Non-pigmented ciliary epithelial cell (primary cell): ENCODE measurements around the gene INPP5K.
"Not testable (repeated sequence)": the region's sequence is repeated elsewhere in the genome, so short reads cannot be mapped to it uniquely, and the experiment has no call there.

Experiments
- DNase-seq: peaks from one replicate; pipeline ENCODE4 v3.0.0-alpha.2; 2010; ENCODE audit warnings: low read depth

Gene INPP5K

DNA sequence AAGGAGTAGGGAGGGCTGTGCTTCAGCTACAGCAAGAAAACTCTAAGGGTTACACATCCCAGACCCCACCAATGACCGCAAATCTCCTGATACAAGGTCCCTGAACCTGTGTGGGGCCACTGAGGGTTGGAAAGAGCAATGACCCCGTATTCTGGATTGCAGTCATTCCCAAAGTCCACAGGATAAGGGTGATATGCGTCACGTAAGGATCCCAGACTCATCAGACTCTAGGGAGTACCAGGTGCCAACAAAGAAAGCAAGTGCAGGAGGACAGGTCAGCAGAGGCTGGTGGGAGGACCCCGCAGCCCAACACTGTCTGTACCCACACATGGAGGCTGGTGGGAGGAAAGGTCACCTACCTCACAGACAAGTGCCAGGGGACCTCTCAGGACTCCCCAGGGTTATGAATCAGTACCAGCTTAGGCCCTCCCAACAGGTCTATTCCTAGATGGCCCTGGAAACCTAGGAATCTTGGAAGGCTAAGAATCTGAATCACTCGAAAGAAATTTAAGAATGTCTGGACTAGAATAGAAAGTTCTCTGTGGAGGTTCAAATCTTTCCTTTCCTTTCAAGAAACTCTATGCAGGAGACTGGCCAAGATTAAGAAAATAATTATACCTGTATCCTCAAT lies 30.0 kb upstream of the INPP5K start:
- DNase-seq, result no peak

DNA sequence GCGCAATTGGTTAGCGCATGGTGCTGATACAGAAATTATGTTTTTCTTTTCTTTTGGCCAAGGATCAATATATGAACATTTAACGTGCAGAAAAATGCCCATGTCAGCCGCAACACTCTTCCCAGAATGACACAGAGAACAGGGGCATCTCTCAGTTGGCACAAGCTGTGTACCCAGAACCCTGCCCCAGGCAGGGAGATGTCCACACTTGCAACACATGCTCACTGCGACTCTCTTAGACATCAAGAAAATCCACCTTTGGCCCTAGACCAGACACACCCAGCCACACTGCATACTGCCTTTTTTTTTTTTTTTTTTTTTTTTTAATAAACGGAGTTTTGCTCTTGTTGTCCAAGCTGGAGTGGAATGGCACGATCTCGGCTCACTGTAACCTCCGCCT lies 29.2 kb upstream of the INPP5K start:
- no peak for DNase-seq

DNA sequence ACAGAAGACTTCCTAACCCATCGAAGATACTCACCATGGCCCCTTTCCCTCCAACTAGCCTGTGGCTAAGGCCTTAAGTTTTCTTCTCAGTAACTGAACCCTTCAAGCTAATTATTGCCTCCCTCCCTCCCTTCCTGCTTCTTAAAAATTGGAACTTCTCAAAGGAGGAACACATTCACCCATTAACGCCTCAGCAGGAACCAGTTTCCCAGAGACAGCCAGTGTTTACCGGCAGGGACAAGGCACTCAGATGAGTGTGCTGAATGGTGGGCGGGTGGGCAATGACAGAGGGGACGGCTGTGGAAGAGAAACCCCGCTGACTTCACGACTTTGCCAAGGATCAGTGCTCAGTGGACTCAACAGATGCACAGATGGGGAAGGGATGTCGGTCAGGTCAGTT lies 25.9 kb upstream of the INPP5K start:
- no peak for DNase-seq

DNA sequence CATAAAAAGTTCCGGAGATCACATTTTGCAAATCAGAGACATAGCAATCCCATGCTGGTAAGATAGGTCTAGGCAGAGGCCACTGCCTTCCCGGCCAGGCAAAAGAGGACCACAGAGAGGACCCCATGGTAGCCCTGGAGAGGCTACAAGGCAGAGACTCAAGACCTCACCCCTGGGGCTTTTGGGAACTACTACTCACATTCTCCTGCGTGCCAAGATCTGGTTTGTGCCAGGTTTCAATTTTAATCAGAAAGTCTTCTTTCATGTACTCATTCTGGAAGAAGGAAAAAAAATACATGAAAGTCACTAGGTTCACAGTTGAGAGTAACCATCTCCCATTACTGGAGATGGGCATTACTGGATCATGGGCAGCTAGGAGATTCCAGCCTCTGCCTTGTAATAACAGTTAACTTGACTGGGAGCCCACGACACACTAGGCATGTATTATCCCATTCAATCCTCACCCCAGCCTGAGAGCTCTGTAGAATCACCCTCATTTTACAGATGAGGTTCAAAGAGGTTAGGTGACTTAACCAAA lies 25.0 kb upstream of the INPP5K start:
- no peak for DNase-seq

DNA sequence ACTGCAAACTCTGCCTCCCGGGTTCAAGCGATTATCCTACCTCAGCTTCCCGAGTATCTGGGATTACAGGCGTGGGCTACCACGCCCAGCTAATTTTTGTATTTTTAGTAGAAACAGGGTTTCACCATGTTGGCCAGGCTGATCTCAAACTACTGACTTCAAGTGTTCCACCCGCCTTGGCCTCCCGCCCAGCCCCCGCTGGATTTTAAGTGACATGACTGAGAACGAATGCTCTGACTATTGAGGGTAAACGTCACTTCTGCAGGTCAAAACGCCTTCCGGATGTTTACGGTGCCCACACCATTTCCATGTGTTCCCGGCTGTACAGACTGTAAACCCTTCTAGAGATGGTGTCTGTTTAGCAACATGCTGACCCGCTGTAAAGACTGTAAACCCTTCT lies 23.4 kb upstream of the INPP5K start:
- no peak for DNase-seq

DNA sequence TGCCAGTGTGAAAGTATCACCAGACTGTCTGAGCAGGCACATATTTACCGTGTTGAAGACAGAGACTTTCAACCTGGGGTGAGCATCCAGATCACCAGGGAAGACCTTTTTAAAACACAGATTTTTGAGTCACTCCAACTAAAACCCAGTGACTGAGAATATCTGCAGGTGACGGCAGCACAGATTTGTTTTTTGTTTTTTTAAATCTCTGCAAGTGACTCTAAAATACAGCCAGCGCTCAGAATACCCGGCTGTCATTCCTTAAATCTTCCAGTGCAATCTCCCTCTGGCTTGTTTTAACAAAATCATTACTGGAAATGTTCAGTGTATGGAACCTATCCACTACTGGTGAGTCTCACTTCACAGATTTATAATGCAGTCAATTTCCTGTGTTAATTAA lies 19.3 kb upstream of the INPP5K start:
- no peak for DNase-seq

DNA sequence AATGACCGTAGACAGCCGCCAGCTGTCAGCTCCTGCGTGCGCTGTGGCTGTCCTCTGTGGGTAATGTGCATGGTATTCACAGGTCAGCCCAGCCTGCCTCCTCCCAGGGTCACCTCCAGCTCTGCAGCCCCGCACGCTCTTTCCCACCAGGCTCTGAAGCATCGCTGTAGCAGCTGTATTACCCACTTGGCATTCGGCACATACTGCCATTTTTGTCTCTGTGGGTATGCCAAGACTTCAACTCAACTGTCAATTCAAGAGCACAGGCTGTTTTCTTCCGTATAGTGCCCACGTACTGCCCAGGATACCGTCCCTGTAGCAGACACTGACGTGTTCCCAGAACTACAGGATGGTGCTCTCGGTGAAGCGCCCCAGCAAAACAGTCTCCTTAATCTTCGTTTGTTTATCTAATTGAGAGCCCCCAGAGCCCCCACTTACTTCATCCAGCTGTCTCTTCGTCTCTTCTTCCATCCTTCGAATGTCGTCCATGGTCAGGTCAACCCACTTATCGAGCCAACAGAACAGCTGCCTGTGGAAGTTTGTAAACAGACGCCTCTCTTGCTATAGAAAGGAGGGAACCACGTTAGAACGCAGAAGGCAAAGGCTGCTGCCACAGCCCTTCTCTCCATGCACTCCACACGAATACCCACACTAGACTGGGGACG lies 17.4 kb upstream of the INPP5K start:
- DNase-seq, result no peak

DNA sequence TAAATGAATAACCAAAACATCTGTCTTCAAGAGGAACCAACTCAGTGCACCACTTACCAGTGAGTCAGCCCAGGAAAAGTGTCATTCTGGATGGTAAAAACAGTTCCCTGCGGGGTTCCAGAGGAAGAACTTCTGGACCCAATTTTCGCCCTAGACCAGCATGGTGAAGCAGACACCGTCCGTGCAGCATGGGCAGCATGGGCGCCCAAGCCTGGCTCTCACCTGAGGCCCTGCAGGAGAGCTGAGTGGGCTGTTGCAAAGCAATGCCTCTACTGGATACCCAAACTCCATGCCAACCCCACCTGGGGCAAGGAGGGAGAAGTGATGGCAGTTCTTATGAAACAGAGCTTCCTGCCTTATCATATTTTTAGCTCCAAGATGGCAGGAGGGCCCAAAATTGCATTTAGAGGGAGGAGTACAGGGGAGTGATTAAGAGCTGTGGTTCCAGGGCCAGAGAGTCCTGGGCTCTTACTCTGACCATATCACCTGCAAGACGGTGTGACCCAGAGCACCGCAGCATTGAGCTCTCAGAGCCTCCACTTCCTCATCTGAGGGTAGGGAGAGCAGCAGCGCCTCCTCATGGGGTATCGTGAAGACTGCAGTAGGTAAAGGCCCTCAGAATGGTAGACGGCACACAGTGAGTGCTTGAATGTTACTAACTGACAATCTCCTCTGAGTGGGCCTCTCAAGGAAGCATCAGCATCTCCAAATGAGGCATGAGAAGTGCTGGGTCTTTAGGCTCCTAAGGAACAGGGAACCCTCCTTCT lies 16.6 kb upstream of the INPP5K start:
- DNase-seq, result no peak

DNA sequence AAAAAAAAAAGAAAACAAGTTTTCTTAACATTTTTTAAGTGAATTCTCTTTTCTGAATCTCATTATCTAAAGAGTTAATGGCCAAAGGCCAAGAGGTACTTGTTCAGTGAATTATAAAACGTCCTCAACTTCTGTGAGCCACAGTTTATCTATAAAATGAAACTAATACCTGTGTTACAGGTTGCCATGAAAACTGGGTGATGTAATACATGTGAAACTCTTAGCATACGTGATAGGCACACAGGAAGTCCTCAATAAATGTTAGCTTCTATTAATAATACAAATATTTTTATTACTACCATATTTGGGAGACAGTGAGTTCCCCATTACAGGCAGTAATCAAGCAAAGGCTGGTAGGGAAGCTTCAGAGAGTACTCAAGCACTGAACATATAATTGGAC lies 13.5 kb upstream of the INPP5K start:
- DNase-seq, result no peak

DNA sequence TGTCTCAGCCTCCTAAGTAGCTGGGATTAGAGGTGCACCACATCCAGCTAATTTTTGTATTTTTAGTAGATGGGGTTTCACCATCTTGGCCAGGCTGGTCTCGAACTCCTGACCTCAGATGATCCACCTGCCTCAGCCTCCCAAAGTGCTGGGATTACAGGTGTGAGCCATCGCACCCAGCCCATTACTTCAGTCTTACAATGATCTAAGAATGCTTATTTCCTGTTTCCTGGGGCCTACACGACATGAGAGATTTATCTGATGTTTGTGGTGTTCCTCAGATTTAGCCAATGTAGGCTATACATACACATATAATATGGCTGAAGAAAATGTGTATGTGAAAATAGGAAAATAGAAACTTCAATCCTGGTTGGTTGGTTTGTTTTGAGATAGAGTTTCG lies 10.5 kb upstream of the INPP5K start:
- not testable (repeated sequence) for DNase-seq

DNA sequence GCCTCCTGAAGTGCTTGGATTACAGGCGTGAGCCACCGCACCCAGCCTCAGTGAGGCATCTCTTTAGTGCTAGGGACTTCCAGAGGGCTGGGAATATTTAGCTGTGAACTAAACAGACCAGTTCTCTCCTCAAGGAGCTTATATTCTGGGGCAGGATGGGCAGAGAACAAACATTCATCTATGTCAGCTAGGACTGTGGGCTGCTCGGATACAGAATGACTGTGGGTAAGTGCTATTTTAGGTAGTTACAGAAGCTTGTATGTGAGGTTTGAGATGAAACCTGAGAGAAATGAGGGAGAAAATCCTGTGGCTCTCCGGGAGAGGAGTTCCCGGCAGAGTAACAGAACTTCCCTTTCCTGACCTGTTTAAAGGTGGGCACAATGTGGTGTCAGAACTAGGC lies 6.2 kb upstream of the INPP5K start:
- no peak for DNase-seq

DNA sequence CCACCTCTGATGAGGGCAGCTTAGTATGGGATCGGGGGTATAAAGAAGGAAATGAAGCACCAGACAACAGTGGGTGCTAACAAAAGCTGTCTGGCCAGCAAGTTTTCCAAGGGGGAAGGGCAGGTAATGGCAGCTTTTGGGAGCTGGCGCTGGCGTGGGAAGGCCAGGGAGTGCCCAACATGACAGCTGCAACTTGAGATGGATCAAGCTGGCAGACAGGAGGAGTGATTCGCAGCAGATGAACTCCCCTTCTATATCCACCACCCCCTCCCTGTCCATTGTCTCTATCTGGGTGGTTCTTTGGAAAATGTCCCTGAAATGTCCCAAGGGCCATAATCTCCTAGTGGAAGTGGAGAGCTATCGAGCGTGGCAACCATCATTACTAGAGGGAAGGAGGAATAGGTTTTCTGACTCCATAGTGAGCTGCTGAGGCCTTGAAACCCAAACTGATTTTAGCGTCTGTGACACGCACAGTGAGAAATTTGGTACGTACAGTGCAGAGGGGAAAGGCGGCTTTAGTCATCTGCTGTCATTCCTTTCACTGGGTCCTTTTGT lies 4.8 kb upstream of the INPP5K start:
- no peak for DNase-seq

DNA sequence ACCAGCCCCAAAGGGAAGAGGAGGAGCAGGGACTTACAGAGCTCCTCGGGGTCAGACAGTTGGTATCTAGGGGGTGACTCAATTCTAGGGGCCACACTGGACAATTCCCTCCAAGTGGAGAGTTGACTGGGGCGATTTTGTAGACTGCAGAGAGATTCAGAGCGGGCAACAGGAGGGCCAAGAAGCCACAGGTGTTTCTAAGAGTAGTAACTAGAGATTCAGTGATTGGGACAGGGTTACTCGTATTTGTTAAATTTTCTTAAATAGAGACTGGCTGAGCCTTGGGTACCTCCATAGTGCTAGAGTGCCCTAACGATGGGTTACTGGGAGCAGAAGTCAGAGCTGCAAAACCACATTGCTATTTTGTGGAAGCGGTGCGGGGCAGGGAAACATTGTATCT lies 3.3 kb upstream of the INPP5K start:
- DNase-seq, result no peak

DNA sequence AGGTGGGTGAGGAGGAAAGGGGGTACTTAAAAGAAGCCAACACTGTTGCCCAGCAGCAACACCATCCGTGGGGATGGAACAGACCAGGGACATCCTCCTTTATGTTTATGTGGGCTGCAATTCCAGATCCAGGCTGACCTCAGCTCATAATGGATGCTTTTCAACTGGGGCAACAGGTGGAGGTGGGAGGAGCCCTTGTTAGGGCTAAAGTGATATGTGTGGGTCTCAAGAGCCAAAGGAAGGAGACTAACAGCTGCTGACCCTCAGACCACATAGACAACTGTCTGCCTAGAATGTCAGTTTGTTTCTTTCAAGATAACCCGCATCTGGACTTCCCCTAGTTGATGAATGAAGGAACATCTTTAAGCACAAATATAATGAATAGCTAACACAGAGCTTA lies 2.0 kb upstream of the INPP5K start:
- DNase-seq, result no peak

DNA sequence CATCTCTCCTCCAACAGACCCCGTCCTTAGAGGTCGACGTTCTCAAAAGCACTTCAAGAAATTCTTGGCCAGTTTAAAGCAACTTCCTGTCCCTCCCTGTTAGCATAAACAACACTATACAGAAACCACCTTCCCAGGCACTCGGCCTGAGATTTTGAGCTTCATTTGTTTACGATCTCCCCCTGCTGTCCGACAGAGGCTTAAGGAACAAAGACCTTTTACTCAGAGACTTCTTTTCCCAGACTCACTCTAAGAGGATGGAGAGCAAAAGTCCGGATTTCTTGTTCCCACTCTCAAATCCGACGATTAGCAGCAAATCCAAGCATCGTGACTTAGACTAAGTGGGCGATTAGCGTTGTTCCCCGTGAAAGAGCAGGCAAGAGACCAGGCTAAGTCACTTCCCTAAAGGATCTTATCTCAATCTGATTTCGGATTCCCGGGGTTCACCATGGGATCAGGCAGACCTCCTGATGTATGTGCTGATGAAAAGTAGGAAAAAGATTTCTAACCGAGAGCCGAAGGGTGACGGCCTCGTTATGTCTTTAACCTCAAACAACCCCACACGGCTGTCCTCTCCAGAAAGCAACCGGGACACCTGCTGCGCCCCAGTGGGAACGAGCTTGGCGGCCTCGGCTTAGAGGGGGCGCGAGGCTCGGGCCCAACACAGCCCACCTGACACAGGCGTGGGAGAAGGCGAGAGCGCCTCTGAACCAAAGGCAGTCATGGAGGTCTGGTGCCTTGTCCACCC lies 598 bp downstream of the INPP5K start:
- DNase-seq, result peak; percentile 65

DNA sequence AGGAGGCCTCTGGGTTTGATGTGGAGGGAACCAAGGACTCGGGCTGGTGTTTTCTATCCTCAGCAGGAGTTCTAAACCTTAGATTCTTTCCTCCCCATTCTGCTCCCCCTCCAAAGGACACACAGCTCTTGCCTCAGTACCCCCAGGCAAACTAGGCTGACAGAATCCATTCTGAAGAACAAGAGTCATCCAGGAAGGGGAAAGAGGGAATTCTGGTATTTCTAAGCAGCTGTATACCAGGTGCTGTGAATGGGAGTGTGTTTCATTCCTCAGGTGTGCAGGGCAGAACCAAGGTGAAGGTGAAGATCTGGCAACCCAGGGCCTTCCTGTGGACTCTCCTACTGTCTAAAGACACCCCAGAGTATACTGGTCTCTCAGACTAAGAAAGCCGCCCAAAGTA lies 4.1 kb downstream of the INPP5K start:
- no peak for DNase-seq

DNA sequence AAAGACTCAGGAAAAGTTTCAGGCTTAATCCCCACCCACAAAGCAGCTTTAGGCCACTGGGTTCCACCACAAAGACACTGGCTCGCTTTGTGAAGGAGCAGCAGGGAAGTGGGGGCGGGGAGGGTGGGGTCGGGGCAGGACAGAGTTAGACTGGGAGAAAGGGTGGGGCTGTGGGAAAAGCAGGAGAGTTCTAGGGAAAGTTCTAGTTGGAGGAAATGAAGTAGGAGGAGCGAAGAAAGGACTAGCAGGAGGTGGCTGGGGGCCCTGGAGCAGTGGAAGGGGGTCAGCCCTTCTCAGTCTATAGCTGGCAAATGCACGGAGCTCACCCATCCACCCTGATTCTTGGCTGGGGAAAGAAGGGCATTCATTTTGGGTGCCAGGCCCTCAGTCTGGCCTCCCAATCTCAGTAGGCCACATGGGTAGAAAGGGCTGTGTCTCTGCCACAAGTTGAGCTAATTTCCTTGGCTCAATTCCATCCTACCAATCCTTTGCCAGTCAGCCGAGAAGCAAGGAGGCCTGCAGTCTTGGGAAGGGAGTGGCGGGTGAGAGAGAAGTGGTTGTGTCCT lies 4.6 kb downstream of the INPP5K start:
- DNase-seq, result no peak

DNA sequence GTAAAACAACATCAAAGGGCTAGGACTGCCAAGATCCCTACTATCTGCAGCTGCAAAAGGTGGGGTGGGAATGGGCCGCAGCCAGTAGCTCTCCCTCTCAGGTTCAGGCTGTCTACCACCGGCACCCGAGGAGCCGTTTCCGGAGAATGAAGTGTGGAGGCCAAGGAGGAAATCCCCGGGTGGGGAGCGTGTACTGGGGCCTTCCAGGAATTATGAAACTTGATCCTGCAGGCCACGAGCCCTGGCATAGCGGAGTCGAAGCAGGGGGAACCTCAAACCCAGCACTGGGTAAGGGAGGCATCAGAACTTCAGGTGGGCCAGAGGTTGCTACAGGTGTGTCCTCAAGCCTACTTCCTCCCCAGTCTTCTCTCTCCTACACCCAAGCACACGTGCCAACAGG lies 5.1 kb downstream of the INPP5K start:
- DNase-seq, result no peak

DNA sequence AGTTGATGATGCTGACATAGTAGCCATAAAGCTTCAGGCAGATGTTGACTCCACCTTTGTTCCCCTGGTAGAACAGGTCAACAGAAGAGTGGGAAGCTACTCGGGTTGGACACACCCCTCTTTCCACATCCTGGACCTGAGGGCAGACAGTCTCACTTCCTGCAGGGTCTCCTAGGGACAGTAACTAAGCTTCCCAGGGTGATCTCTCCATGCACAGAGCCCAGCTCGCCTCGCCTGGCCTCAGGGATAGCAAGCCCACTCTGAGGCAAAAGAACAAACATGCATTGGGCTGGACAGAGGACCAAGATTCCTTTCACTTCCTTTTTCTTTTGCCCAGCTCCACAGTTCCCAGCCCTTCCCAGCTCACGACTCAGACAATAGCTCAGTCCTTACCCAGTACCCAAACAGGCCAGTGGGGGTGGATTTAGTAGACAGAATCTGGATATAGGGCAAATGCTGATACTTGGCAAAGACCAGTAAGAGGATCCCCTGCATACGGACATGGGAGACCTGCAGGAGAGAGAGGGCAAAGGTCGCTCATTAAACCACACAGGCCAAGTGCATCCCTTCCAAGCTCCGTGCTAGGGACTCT lies 7.0 kb downstream of the INPP5K start:
- no peak for DNase-seq

DNA sequence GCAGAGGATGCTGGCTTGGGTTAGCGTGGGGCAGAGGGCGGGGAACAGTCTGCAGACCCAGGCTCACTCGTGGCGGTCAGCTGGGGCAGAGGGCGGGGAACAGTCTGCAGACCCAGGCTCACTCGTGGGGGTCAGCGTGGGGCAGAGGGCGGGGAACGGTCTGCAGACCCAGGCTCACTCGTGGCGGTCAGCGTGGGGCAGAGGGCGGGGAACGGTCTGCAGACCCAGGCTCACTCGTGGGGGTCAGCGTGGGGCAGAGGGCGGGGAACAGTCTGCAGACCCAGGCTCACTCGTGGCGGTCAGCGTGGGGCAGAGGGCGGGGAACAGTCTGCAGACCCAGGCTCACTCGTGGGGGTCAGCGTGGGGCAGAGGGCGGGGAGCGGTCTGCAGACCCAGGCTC lies 7.7 kb downstream of the INPP5K start:
- DNase-seq, result not testable (repeated sequence)

DNA sequence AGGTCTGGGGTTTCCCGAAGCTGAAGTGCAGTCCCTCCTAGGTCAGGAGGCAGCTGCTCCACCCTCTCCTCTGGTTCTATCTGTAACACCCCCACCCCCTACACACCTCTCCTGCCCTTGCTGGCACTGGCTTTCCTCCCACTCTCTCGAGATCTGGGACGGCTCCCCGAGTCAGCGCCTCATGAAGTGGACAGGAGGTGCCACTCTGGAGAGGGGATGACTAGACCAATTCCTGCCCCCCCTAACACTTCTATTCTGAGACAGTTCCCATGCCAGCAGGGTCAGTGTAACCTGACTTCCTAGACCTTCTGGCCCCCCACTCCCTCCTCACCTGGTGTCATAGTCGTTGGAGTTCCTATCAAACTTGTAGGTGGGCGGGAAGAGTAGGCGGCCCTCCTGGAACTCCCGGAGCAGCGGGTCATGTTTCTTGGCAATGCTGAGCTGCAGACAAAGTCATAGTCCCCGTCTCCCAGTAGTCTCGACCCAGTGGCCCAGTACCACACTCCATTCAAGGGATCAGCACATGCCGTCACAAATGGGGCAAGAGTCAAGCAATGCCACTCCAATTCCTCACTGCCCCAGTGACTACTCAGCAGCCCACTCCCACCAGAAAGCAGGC lies 9.7 kb downstream of the INPP5K start:
- no peak for DNase-seq
